Stimulated activated CD4-positive, alpha-beta T cell treated with anti-CD3 and anti-CD28 coated beads, Interleukin-15, amount 100 ng/mL, for 24 hours (primary cell): ENCODE data around the gene SIGLEC15.
"Not testable (repeated sequence)": the region's sequence is repeated elsewhere in the genome, so short reads cannot be mapped to it uniquely, and the experiment has no call there.

Experiments used
- DNase-seq: peaks from one replicate; pipeline ENCODE4 v3.0.0-alpha.2; 2020

The SIGLEC15 gene

DNA sequence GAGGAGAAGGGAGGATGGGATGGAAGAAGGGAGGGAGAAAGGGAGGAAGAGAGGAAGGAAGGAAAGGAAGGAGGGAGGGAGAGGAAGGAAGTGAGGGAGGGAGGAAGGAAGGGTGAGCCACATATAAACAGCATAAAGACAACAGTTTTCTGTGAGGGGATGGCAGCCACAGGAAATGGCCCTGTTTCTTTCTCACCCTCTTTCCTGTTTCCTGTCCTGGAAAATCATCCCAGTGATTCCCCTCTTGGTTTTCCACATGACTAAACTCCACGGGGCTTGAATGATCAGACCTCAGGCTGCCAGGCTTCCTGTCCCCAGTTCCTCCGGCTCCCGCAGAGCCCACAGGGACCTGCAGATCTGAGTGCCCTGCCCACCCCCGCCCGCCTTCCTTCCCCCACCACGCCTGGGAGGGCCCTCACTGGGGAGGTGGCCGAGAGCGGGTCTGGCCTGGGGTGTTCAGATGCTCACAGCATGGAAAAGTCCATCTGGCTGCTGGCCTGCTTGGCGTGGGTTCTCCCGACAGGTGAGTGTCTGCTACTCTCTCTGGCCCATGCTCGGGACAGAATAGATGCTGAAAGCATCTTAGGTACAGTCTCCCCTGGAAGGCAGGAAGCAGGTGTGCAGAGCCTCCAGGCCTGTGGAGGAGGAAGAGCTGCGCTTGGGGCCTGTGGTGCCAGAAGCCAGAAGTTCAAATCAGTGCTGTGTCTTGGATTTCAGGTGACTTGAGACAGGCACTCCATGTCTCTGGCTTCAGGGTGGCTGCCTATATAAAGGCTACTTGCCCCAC, at the start of gene SIGLEC15:
Gene SIGLEC15 (plus strand): TSS at position 418 of the 787 bp plus-strand sequence. CDS start 54 bp downstream, at position 472.
- DNase-seq: no peak

DNA sequence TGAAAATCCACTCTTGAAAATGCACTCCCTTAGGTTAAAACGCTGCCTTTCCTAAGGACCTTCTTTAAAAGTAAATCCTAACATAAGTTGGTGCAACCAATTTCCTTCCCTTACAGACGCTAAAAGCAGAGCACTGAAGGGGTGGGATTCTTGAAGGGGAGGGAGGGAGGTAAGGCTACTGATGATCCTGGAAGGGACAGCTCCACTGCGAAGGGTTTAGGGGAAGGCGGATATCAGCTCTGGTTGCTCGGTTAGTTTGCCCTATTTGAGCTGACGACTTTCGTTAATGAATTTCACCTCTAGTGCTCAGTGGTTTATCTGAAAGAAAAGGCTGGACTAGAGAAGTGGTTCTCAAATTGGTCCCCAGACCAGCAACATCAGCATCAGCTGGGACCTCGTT, 49.7 kb upstream of the SIGLEC15 start:
- no peak for DNase-seq

DNA sequence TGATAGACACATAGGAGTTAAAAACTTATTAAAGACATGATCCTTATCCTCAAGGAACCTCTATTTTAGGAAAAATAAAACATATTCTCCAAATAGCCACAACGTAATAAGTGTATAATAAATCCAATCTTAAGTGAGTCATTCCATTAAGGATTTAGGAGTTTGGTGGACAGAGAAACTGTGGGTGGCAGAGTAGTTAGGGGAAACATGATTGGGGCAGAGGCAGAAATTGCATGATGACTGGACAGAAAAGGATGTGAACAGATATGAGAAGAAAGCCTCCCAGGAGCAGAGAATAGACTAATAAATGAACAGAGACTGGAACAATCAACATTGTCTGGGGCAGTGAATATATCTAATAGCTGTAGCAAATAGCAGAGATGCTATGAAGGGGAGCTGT, 48.1 kb upstream of the SIGLEC15 start:
- no peak for DNase-seq

GRCh38 chr18:45780568-45780967, 44.9 kb upstream of the SIGLEC15 start:
- DNase-seq: no peak

GRCh38 chr18:45782662-45783061, 42.8 kb upstream of the SIGLEC15 start:
- no peak for DNase-seq

GRCh38 chr18:45783097-45784075, 42.1 kb upstream of the SIGLEC15 start:
- DNase-seq: no peak

GRCh38 chr18:45785134-45785533, 40.3 kb upstream of the SIGLEC15 start:
- DNase-seq: no peak

- DNase-seq: no peak
Observed at GRCh38 chr18:45786941-45787340, 38.5 kb upstream of the SIGLEC15 start.

DNA sequence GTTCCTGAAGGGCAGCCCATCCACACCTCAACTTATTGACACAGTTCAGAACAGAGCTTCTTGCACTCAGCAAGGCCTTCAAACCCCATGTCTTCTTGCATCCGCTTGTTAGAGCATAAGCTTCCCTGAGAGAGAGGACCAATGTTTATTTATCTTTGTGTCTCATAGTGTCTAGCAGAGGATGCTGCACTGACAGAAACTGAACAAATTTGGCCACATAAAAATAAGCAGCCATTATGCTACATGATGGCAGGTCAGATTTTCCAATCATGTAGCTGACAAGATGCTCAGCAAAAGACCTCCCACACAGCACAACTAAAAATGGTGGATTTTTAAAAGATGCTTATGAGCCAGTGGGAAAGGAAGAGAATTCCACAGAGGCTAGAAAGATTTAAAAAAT, 38.1 kb upstream of the SIGLEC15 start:
- DNase-seq: no peak

GRCh38 chr18:45788861-45789260, 36.6 kb upstream of the SIGLEC15 start:
- no peak for DNase-seq

DNA sequence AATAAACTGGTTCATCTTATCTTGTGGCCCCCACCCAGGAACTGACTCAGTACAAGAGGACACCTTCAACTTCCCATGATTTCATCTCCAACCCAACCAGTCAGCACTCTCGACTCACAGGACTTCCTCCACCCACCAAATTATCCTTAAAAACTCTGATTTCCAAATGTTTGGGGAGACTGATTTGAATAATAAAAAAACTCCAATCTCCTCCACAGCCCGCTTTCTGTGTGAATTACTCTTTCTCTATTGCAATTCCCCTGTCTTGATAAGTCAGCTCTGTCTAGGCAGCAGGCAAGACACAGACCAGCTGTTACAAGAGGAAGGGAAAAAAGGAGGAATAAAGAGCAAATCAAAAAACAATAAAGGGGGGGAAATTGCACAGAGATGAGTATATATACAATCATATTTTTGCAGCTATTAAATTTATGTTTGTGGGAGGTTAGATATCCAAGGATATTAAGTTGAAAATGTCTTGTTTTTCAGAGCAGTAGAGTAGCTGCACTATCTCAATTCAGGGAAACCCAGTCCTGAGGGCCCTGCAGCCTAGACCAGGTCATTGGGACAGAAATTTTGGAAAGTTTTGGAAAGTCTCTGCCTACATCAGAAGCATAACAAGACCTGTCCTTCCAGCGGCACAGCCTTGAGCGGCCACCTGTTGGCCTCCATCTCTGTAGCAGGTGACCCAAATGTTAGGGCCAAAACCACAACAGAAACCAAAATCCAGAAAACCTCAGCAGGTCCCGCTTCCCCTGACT, 32.8 kb upstream of the SIGLEC15 start:
- no peak for DNase-seq

GRCh38 chr18:45793264-45793965, 32.1 kb upstream of the SIGLEC15 start:
- DNase-seq: no peak

DNA sequence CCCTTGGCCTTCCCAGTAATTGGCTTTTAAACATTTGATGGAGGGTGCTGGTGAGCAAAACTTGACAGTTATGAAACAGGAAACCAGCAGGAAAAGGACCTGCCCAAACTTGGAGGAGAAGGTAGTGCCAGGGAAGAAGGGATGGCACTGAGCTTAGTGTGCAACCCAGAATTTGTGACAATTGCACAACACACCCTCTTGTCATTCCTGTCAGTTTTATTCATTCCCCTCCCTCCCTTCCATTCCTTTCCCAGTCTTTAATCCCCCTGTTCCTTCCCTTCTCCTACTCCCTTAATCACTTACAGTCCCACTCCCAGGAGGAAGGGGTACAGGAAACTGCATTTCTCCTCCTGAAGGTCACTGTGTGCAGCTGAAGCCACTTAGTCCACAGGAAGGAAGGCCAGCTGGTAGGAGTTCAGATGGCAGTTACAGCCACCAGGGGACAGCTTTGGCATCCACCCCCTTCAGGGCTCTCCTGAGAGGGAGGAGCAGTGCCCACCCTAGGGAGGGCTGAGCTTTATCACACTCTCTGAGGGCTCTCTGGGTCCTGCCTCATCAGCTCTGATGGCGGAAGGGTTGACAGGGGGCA, 24.0 kb upstream of the SIGLEC15 start:
- DNase-seq: no peak

- DNase-seq: peak; percentile 29
Observed at GRCh38 chr18:45802814-45803492, 22.5 kb upstream of the SIGLEC15 start.

DNA sequence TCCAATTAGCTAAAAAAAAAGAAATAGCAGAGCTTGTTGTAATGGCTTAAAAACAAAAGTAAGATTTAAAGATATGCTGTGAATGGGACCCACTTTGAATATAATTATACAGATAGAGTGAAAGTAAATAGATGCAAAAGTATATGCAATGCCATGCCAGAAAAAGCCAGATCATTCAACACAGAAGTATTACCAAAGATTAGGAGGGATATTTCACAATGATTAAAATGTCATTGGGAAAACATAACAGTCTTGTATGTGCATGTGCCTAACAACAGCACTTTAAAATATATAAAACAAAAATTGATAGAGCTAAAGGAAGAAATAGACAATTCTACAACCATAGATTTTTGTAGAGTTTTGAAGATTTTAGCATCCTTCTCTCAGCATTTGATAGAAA, 19.9 kb upstream of the SIGLEC15 start:
- no peak for DNase-seq

GRCh38 chr18:45806226-45806625, 19.2 kb upstream of the SIGLEC15 start:
- DNase-seq: no peak

- peak; percentile 41 for DNase-seq
Observed at GRCh38 chr18:45807144-45807543, 18.3 kb upstream of the SIGLEC15 start.

DNA sequence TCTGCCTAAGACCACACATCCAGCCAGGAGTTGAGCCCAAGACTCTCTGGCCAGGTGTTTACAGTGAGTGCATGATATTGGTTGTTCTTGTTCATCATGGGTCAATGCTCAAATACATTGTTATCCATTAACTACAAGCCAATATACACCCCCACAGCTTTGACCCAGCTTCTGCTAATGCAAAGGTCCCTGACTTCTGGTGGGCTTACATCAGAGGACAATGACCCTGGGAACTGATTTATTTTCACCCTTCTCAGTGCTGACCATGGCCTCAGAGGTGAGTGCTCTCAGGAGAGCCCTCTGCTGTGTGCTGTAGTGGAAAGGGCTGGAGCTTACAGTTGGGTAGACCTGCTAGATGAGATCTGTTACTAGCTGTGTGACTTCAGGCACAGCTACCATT, 10.7 kb upstream of the SIGLEC15 start:
- not testable (repeated sequence) for DNase-seq

DNA sequence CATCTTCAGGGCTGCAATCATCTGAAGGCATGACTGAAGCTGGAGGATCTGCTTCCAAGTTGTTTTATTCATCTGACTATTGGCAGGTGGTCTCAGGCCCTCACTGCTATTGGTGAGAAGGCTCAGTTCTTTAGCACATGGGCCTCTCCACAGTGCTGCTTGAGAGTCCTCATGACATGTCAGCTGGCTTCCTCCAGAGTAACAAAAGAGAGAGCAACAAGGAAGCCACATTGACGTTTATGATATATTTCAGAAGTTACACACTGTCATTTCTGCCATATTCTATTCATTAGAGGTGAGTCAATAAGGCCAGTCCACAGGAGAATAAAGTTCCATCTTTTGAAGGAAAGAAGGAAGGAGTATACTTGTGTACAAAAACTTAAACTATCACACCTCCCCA, 7.9 kb upstream of the SIGLEC15 start:
- DNase-seq: no peak

- not testable (repeated sequence) for DNase-seq
Observed at GRCh38 chr18:45818765-45819164, 6.7 kb upstream of the SIGLEC15 start.

DNA sequence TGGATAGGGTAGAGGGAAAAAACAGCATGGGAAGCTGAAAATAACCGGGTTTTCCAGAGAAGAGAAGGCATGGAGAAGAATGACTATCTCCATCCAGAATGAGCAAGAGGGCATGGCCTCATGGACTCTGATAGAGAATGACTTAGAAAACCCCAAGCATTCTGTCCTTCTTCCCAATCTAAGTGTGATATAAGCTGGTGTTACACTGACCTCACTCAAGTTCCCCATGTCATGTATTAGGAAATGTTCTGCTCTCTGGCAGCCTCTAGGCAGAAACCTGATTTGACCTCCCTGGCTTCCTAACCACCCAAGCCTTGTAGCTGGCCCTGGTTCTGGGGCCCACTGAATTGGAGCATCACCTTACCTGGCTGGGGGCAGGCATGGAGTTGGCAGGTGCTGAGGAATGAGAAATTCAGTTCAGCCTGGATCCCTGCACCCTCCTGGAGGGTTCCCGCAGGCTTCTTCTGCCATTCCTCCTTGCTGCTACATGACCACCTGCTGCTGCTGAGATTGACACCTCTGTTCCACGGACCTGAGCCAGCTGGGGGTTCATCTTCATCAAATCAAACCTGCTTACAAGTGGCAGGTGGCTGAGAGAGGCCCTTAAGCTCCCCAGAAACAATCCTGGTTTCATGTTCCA, 5.2 kb upstream of the SIGLEC15 start:
- no peak for DNase-seq
